ENCODE measurements around the gene ADARB1. TPM values are rescaled to one million over a fixed set of nuclear protein-coding genes. Genes with fewer than 3 reads are reported as not detected.
A peak's percentile ranks its signal among the peaks of the same experiment; 100 is the strongest.

The ADARB1 gene
- total RNA-seq, 1 donor from 2014 or later = 15.1 TPM

DNA sequence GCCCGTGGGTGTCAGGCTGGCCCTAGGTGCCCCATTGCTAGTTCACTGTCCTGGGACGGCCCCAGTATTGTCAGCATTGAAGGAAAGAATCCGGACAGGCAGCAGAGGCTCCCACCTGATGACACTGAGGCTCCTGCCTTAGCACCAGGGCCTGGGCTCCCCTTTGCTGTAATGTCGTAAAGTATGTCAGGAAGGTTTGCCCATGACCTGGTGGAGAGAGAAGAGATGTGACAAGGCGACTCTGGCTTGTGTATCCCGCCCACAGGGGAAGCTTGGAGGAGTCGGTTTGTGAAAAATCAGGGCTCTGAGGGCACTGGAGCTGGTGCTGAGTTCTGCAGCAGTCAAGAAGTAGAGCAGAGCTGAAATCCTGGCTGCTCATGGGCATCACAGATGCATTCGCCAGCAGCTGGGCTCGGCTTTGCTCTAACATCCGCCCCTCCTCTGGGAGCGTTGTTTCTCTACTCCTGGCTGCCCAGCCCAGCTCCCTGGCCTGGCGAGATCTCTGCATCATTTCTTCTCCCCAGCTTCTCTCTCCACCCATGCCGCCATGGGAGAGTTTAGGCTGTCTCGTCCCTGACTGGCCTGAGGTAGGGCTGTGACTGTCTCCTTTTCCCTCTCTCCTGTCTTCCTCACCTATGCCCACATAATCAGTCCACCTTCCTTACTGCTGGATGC is 74.1 kb downstream of the ADARB1 start:
- ATAC-seq = no peak
- DNase-seq (ENCODE audit: missing footprints) = no peak
- intact Hi-C loops (cut with DNase I) = no loop called here

- DNase-seq (ENCODE audit: missing footprints) (no peak), ATAC-seq (no peak)
- intact Hi-C loops (cut with DNase I) = no loop called here
Measured at GRCh38 chr21:45149021-45149420, 74.6 kb downstream of the ADARB1 start.

DNA sequence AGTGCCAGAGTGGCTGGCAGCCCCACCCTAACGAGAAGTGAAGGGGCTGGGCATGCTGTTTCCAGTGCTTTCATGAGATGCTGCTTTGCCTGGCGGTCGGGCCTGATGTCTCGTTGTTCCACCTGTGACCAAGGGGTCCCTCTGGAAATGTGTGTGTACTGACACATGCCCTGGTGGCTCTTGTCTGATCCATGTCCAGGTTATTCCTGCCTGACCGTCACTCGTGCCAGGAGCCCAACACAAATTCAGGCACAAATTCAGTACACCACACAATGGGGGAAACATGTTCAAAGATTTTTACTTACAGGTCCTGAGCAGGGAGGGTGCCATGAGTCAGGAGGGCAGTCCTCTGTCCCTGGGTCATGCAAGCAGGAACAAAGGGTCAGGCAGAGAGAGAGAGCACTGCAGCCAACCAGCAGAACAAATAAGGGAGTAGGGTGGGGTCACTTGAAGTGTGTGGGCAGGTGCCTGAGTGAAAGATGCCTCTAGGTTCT is 76.3 kb downstream of the ADARB1 start:
- DNase-seq (ENCODE audit: missing footprints) (no peak), ATAC-seq (no peak)
- intact Hi-C loops (cut with DNase I) = no loop called here

GRCh38 chr21:45151445-45152160 is 77.2 kb downstream of the ADARB1 start:
- ATAC-seq (no peak), DNase-seq (ENCODE audit: missing footprints) (no peak)
- intact Hi-C loops (cut with DNase I) = no loop called here

- intact Hi-C loops (cut with DNase I) = no loop called here
- DNase-seq (ENCODE audit: missing footprints) (peak; percentile 87), ATAC-seq (peak; percentile 53)
Measured at GRCh38 chr21:45152265-45152746, 77.9 kb downstream of the ADARB1 start.

DNA sequence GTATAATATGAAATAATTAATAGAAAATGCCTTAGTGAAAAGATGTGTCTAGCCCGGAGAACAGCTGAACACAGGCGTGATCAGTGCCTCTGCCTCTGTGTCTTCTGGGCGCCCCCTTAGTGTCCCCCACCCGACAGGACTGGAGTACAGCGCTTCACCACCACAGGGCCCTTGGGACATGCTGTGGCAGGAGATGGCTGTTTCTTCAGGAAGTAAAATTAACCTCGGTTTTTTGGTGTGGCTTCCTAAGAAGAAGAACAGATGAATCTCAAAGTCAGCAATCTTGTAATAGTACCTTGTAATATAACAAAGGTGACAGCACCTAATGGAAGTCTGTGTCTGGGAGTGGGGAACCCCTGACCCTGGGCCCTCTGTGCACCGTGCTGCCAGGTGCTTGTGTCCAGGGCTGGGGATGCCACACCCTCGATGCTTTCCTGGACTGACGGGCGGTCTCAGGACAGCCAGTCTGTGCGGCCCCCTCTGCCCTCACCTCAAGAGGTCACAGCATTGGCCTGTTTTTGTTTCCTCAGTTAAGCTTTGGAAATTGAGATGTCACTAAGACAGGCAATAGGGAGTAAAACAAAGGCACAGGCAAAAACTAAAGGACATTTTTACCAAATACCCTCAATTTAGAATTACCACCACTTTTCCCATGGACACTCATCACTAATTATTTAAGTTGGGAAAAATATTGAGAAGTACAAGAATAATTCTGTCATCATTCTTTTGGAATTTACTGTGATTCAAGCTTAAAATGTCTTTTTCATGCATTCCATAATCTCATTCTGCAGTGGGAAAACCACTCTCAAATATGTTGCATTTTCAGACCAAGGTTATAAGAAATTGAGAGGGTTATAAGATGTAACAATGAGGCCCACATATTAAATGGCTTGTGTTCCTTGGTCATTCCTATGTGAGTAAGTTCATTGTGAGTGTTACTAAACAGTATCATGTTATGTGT is 79.3 kb downstream of the ADARB1 start:
- intact Hi-C loops (cut with DNase I) = no loop called here
- DNase-seq (ENCODE audit: missing footprints) = no peak
- no peak for ATAC-seq

DNA sequence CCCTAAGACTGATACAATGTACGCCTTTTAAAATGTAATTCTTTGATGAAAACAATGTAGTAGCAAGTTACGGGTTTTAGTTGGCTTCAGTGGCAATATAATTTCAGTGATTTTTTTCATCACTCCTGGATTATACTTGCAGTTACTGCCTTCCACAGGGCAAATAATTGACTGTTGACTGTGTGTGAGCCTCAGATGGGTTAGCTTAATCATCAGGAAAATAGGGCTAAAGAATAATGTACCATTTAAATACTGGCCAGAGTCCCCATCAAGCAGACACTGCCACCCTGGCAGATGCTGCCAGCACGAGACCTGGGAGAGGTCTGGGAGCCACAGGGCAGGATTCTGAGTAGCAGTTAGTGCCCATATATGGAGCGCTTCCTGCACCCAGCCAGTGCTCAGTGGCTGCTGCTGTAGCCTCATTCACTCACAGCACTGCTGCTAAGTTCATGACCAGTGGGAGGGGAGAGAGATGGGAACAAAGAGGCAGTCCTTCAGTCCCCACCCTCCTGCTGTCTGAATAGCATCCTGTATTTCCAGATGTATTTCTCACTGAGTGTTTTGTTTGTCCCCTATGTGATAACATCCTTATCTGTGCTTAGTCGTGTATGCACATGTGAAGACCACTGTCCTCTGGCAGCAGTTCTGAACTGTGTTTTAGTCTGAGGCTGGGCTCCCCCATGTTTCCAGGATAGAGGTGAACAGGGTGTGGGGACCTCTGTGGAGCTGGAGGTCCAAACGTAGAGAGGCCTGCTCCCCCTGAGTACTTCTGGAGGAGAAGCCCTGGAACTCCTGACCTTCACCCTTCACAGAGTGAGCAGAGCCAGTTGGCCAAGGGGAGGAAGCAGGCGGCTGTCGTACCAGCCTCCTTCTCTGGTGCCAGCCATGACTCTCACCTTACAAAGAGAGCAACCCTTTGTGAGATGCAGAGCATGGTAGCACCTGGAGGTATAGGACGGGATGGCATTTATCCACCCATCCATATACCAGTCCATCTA is 80.4 kb downstream of the ADARB1 start:
- intact Hi-C loops (cut with DNase I) = no loop called here
- DNase-seq (ENCODE audit: missing footprints) (no peak), ATAC-seq (no peak)

- ATAC-seq (no peak), DNase-seq (ENCODE audit: missing footprints) (no peak)
- intact Hi-C loops (cut with DNase I) = no loop called here
Measured at GRCh38 chr21:45155910-45156309, 81.5 kb downstream of the ADARB1 start.

DNA sequence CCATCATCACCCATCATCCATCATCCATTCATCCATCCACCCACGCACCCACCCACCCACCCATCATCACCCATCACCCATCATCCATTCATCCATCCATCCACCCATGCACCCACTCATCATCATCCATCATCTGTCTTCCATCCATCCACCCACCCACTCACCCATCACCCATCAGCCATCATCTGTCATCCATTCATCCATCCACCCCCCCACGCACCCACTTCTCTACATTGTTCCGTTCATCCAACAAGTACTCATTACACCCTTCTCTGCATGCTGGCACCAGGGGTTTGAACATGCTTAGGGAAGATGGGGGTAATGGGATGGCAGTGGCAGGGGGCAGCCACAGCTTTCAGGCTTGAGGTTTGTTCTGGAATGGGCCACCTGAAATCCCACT is 82.1 kb downstream of the ADARB1 start:
- ATAC-seq (no peak), DNase-seq (ENCODE audit: missing footprints) (no peak)
- intact Hi-C loops (cut with DNase I) = no loop called here

DNA sequence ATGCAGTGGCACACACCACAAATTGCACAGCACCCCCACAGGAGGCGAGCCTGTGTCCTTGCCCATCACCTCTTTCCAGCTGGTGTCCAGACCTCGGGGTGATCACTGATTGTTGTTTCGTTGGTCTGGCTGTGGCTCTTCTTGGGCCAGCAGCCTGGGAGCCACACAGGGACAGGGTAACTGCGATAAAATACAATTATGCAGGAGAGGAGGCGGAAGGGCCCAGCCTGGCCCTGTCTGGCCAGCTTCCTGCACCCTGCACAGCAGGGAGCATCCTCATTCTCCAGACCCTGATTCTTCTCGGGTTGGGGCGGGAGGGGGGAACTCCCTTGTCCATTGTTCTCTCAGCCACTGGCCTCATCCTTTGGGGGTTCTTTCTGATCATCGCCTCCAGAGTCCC is 83.6 kb downstream of the ADARB1 start:
- no peak for ATAC-seq
- intact Hi-C loops (cut with DNase I) = no loop called here
- no peak for DNase-seq (ENCODE audit: missing footprints)

DNA sequence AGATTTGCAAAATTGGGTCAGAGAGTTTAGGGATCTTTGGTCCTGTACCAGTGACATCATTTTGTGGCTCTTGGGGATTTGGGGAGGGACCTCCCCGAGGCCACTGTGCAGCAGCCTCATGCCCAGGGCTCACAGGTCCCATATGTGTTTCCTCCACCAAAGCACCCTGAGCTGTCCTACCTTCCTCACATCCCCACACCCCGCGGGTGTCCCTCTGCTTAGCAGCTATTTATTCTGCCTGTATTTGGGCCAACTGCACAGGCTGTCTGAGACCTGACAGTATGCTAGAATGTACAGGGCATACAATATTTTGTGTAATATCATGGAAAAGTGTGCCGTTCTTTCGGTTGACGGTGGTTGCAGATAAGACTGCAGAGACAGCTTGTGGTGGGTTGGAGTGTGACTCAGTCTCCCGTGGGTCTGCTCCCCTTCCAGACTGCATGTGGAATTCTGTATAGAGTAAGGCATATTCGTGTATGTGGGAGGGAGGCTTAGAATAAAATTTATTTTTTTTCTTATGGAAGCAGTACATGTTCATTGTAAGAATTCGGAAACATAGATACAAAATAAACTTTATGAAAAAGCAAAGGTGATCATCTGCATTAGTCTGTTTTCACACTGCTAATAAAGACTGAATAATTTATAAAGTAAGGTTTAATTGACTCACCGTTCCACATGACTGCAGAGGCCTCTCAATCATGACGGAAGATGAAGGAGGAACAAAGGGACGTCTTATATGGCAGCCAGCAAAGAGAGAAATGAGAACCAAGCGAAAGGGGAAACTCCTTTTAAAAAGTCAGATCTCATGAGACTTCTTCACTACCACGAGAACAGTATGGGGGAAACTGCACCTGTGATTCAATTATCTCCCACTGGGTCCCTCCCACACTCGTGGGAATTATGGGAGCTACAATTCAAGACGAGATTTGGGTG is 84.4 kb downstream of the ADARB1 start:
- ATAC-seq (no peak), DNase-seq (ENCODE audit: missing footprints) (no peak)
- intact Hi-C loops (cut with DNase I) = no loop called here

- intact Hi-C loops (cut with DNase I) = no loop called here
Measured at GRCh38 chr21:45160198-45160597, 85.8 kb downstream of the ADARB1 start.

GRCh38 chr21:45161038-45161945 is 86.9 kb downstream of the ADARB1 start:
- intact Hi-C loops (cut with DNase I) = no loop called here
- ATAC-seq (no peak), DNase-seq (ENCODE audit: missing footprints) (peak; percentile 23)

More at GRCh38 chr21:45160198-45160597, 85.8 kb downstream of the ADARB1 start:
- DNase-seq (ENCODE audit: missing footprints) (no peak), ATAC-seq (no peak)

- ATAC-seq (no peak), DNase-seq (ENCODE audit: missing footprints) (no peak)
- intact Hi-C loops (cut with DNase I) = no loop called here
Measured at GRCh38 chr21:45162115-45162514, 87.7 kb downstream of the ADARB1 start.

DNA sequence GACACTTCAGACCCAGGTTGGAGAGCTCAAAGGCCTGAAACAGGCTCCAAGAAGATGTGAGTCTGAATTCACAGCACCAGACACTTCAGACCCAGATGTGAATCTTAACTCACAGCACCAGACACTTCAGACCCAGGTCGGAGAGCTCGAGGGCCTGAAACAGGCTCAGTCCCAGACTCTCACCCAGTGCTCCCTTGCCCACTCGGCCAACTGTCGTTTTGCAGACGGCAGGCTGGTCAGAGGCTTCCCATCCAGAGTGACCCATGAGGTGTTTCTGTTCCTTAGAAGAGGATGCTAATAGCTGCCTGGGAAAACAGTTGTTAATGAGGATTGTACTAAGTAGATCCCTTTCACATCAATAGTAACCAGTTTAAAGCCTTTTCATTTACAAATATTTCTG is 88.4 kb downstream of the ADARB1 start:
- DNase-seq (ENCODE audit: missing footprints) (no peak), ATAC-seq (no peak)
- intact Hi-C loops (cut with DNase I) = no loop called here
